BJ (cell line): ENCODE data around the gene CCDC83. TPM values are rescaled to one million over a fixed set of nuclear protein-coding genes. Genes with fewer than 3 reads are reported as not detected.

Source experiments
- CTCF ChIA-PET: fragments of 350-600 bp; formaldehyde crosslinking; extraction: SDS; loops from one replicate; lab custom pipeline; 2021; ENCODE audit warnings: antibody characterized with exemption, inconsistent platforms; lab: Yijun Ruan, JAX
- POLR2A ChIA-PET: fragments of 300-600 bp; sonication (Branson Sonifier 250); formaldehyde crosslinking; extraction: SDS; loops from one replicate; lab custom pipeline; 2021; ENCODE audit warnings: antibody characterized with exemption; lab: Charles Lee
- DNase-seq: peaks from one replicate; pipeline ENCODE4 v3.0.0-alpha.2; 2011; ENCODE audit warnings: low read depth
- H3K27me3 ChIP-seq: 2 replicates; pipeline ENCODE4 v1.6.0; 2011; ENCODE audit warnings: low read length; ENCODE audit not compliant: control insufficient read depth, insufficient read depth
- H3K36me3 ChIP-seq: 2 replicates; pipeline ENCODE4 v1.5.1; 2011; ENCODE audit warnings: low read length; ENCODE audit not compliant: control insufficient read depth, insufficient read depth
- H3K4me3 ChIP-seq: 2 replicates; pipeline ENCODE4 v1.5.1; 2011; ENCODE audit warnings: low read depth, mild to moderate bottlenecking, control low read depth, low read length
- polyA plus RNA-seq: library from polyadenylated mRNA; depleted of rRNA; stranded (reverse); fragments of >200 nt; gene quantifications from 2 replicates; pipeline ENCODE4 v1.2.3, GENCODE V29; 2011
- TF ChIP-seq, protein P1 (sequence below): IDR thresholded peaks from 2 replicates; pipeline ENCODE4 v1.5.1; 2011; ENCODE audit warnings: low read depth, mild to moderate bottlenecking, control low read depth, inconsistent platforms, low read length, moderate library complexity; ENCODE audit not compliant: insufficient read depth

The CCDC83 gene
- polyA plus RNA-seq, 1 experiment: not detected

DNA sequence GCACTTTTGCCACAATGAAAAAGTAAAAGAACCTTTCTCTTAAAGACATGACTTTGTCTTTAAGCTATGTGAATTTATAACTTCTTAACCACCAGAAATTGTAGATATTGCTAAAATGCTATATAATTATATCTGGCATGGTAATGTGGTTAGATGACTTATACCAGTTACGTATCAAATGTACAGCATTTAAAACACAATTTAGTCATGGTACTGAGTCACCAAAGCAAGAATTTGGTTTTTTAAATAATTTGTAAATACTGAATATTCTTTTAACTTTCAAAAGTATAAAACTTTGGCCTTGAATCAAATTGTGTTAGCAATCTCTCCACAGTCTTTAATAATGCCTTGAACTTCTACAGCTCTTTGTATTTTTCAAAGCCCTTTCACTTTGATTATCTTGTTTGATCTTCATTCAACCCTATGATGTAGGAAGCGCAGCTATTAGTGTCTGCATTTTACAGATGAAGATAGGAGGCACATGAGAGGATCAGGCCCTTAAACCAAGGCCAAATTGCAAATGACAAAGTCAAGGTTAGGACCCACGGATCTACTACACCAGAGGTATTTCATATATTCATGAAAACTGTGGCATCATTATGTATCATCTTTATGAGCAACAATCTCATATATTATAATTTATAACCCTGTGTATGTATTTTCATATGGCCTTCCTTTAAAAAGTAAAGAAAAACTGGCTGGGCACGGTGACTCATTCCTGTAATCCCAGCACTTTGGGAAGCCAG is 39.8 kb upstream of the CCDC83 start:
- ChIA-PET POLR2A (interaction anchor here (0.6 kb wide), 1 partner anchor 10 kb away, joined by 3 read pairs; no protein-coding TSS in a partner anchor), CTCF (interaction anchor here (1.3 to 3.1 kb wide), 2 partner anchors 11 to 122 kb away, joined by 3 to 26 read pairs; no protein-coding TSS in a partner anchor)
- peak; percentile 62 for DNase-seq
- Histone ChIP-seq H3K27me3 (no peaks in the 10 kb centered on the region), H3K4me3 (no peak overlapping the region), H3K36me3 (no peaks in the 10 kb centered on the region)
- TF ChIP-seq, protein P1, sequence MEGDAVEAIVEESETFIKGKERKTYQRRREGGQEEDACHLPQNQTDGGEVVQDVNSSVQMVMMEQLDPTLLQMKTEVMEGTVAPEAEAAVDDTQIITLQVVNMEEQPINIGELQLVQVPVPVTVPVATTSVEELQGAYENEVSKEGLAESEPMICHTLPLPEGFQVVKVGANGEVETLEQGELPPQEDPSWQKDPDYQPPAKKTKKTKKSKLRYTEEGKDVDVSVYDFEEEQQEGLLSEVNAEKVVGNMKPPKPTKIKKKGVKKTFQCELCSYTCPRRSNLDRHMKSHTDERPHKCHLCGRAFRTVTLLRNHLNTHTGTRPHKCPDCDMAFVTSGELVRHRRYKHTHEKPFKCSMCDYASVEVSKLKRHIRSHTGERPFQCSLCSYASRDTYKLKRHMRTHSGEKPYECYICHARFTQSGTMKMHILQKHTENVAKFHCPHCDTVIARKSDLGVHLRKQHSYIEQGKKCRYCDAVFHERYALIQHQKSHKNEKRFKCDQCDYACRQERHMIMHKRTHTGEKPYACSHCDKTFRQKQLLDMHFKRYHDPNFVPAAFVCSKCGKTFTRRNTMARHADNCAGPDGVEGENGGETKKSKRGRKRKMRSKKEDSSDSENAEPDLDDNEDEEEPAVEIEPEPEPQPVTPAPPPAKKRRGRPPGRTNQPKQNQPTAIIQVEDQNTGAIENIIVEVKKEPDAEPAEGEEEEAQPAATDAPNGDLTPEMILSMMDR: no peak

DNA sequence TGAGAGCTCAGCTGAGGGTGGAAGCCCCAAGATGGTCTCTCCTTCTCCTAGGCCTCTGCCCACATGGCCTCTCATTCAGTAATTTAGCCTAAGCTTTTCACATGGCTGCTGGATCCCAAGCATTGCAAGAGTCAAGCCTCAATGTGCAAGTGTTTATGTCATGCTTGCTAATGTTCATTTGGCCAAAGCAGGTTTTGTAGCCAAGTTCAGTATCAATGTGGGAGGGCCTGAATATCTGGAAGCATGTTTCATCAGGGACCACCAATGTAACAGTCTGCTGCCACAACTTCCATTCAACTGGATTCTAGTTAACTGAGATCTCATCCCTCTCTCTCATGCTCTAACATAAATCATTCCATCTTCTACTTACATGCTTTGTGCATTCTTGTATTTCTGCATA is 35.7 kb upstream of the CCDC83 start:
- Histone ChIP-seq H3K36me3 (no peaks in the 10 kb centered on the region), H3K27me3 (no peaks in the 10 kb centered on the region), H3K4me3 (no peak overlapping the region)
- DNase-seq: no peak
- ChIA-PET POLR2A (no interaction called here), CTCF (interaction anchor here (0.6 kb wide), 1 partner anchor 972 kb away, joined by 3 read pairs; no protein-coding TSS in a partner anchor)
- TF ChIP-seq, protein P1: no peak

DNA sequence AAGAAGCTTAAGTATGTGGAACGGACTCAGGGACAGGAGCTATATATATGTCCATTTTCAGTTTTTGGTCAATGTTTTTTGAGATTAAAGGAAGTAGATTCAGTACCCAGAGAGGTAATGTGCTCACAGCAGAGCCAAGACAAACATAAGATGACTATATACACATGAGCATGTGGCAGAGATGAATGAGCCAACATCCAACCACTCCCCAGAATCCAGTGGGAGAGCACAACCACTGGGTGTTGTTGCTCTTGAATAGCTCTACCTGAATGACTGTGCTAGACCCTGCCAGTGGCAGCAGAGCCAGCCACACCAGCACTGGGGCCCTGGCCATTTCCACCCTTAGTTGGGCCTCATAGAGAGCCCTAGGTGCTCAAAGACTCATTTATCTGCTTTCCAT is 33.5 kb upstream of the CCDC83 start:
- H3K36me3 ChIP-seq: no peaks in the 10 kb centered on the region
- TF ChIP-seq, protein P1: no peak
- H3K4me3 ChIP-seq: no peak overlapping the region
- ChIA-PET CTCF (interaction anchor here (1.0 kb wide), 1 partner anchor 126 kb away, joined by 4 read pairs; no protein-coding TSS in a partner anchor), POLR2A (no interaction called here)
- H3K27me3 ChIP-seq: no peaks in the 10 kb centered on the region
- DNase-seq: no peak

DNA sequence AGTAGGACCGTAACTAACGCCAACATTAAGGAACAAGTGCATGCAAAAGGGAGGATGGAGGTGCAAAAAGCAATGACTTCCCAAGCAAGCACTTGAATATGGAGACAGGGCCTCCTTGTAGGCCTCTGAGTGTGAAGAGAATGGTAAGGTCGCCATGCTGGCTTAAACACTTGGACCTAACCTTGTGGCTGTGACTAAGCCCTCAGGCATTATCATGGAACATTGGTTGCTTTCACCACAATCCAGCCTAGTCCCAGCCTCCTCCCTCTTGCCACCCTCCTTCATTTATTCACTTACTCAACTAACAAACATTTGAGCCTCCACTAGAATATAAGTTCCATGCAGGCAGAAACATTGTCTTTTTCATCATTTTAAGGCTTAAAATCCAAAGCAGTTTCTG is 32.4 kb upstream of the CCDC83 start:
- H3K27me3 ChIP-seq: no peaks in the 10 kb centered on the region
- ChIA-PET CTCF (no interaction called here), POLR2A (no interaction called here)
- H3K4me3 ChIP-seq: no peak overlapping the region
- H3K36me3 ChIP-seq: no peaks in the 10 kb centered on the region
- TF ChIP-seq, protein P1: no peak
- no peak for DNase-seq

DNA sequence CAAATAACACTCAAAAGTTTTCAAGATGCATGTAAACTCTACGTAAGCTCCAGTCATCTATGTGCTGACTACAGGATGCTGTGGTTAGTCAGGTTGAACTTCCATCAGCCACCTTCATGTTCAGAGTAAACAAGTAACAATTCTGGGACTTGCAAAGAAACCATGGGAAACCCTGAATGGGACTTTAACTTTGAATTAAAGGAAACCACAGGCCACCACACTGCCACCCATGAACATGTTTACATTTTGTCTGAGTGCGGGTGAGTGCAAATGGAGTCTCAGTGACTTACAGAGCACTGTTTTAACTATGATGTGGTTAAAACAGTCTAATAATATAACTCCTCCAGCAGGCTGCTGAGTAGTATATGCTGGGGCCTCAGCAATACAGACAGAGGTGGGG is 31.4 kb upstream of the CCDC83 start:
- Histone ChIP-seq H3K27me3 (no peaks in the 10 kb centered on the region), H3K4me3 (no peak overlapping the region), H3K36me3 (no peaks in the 10 kb centered on the region)
- ChIA-PET POLR2A (no interaction called here), CTCF (interaction anchor here (0.7 kb wide), 1 partner anchor 129 kb away, joined by 3 read pairs; no protein-coding TSS in a partner anchor)
- DNase-seq: no peak
- TF ChIP-seq, protein P1: no peak
